ENCODE data around the gene RTN4RL2.

The RTN4RL2 gene

GRCh38 chr11:57427727-57428082, 32.6 kb upstream of the RTN4RL2 start:
- no peaks in the 10 kb centered on the region for H3K9me2 ChIP-seq (replicated peaks; ENCODE audit: insufficient read depth, low read length)
- no peak overlapping the region for H3K27ac ChIP-seq (ENCODE audit: low read depth, low read length)
- no peaks in the 10 kb centered on the region; the same call in 1 of the 2 replicates for H4K20me1 ChIP-seq (ENCODE audit: low read depth, low read length)
- H3K36me3 ChIP-seq (ENCODE audit: low read length), result peaks cover 15% of the 10 kb centered on the region
- TF ChIP-seq EZH2phosphoT487 (conservative IDR thresholded peaks at IDR 0.05; ENCODE audit: low read length) (no peak), CTCF (IDR thresholded peaks at IDR 0.05; ENCODE audit: insufficient read depth, low read length, poor library complexity, severe bottlenecking) (no peak)
- no peaks in the 10 kb centered on the region for H3K9me3 ChIP-seq (ENCODE audit: insufficient read depth, low read length)
- H3K9ac ChIP-seq (ENCODE audit: low read length), result peak overlapping the region; percentile 94; the same call in 1 of the 2 replicates
- peak overlapping the region; percentile 96 for H2AFZ ChIP-seq (ENCODE audit: low read depth, low read length, severe bottlenecking)
- H3K4me2 ChIP-seq (ENCODE audit: low read depth, low read length, poor library complexity, severe bottlenecking), result peak overlapping the region; percentile 93
- peaks cover 9% of the 10 kb centered on the region; the same call in 1 of the 2 replicates for H3F3A ChIP-seq (ENCODE audit: insufficient read depth)
- no peak overlapping the region for H3K4me3 ChIP-seq (ENCODE audit: insufficient read depth, low read length, poor library complexity, severe bottlenecking)
- peaks cover 32% of the 10 kb centered on the region for H3K79me2 ChIP-seq (ENCODE audit: insufficient read depth, low read length)
- H3K27me3 ChIP-seq (ENCODE audit: low read length), result no peaks in the 10 kb centered on the region

GRCh38 chr11:57428643-57429042, 31.7 kb upstream of the RTN4RL2 start:
- Histone ChIP-seq H3K27ac (ENCODE audit: low read depth, low read length) (no peak overlapping the region), H3K4me3 (ENCODE audit: insufficient read depth, low read length, poor library complexity, severe bottlenecking) (no peak overlapping the region), H3K9me3 (ENCODE audit: insufficient read depth, low read length) (no peaks in the 10 kb centered on the region), H3K4me2 (ENCODE audit: low read depth, low read length, poor library complexity, severe bottlenecking) (no peak overlapping the region), H3K36me3 (ENCODE audit: low read length) (peaks cover 15% of the 10 kb centered on the region), H3K79me2 (ENCODE audit: insufficient read depth, low read length) (peaks cover 31% of the 10 kb centered on the region), H3K9me2 (replicated peaks; ENCODE audit: insufficient read depth, low read length) (no peaks in the 10 kb centered on the region), H3K27me3 (ENCODE audit: low read length) (no peaks in the 10 kb centered on the region), H3F3A (ENCODE audit: insufficient read depth) (peaks cover 9% of the 10 kb centered on the region; the same call in 1 of the 2 replicates), H4K20me1 (ENCODE audit: low read depth, low read length) (no peaks in the 10 kb centered on the region; the same call in 1 of the 2 replicates), H3K9ac (ENCODE audit: low read length) (no peak overlapping the region), H2AFZ (ENCODE audit: low read depth, low read length, severe bottlenecking) (no peak overlapping the region)
- TF ChIP-seq EZH2phosphoT487 (conservative IDR thresholded peaks at IDR 0.05; ENCODE audit: low read length) (no peak), CTCF (IDR thresholded peaks at IDR 0.05; ENCODE audit: insufficient read depth, low read length, poor library complexity, severe bottlenecking) (no peak)

GRCh38 chr11:57429946-57430345, 30.4 kb upstream of the RTN4RL2 start:
- TF ChIP-seq EZH2phosphoT487 (conservative IDR thresholded peaks at IDR 0.05; ENCODE audit: low read length) (no peak), CTCF (IDR thresholded peaks at IDR 0.05; ENCODE audit: insufficient read depth, low read length, poor library complexity, severe bottlenecking) (no peak)
- Histone ChIP-seq H3K4me2 (ENCODE audit: low read depth, low read length, poor library complexity, severe bottlenecking) (no peak overlapping the region), H3K36me3 (ENCODE audit: low read length) (peaks cover 6% of the 10 kb centered on the region; the same call in 1 of the 2 replicates), H3K9ac (ENCODE audit: low read length) (no peak overlapping the region), H3F3A (ENCODE audit: insufficient read depth) (peaks cover 4% of the 10 kb centered on the region; the same call in 1 of the 2 replicates), H3K9me3 (ENCODE audit: insufficient read depth, low read length) (no peaks in the 10 kb centered on the region), H3K27me3 (ENCODE audit: low read length) (no peaks in the 10 kb centered on the region), H3K79me2 (ENCODE audit: insufficient read depth, low read length) (peaks cover 19% of the 10 kb centered on the region), H3K27ac (ENCODE audit: low read depth, low read length) (no peak overlapping the region), H3K9me2 (replicated peaks; ENCODE audit: insufficient read depth, low read length) (no peaks in the 10 kb centered on the region), H3K4me3 (ENCODE audit: insufficient read depth, low read length, poor library complexity, severe bottlenecking) (no peak overlapping the region), H4K20me1 (ENCODE audit: low read depth, low read length) (no peaks in the 10 kb centered on the region), H2AFZ (ENCODE audit: low read depth, low read length, severe bottlenecking) (no peak overlapping the region)

All from SU-DHL-6 (cell line).